DND-41 (cell line): ENCODE results near the gene MMP11.

Experiments
- ATAC-seq: fragments of 200-7000 bp; cut with Tn5 transposase; 3 replicates; pipeline ENCODE4 v1.9.1; 2021; ENCODE audit warnings: low read depth; ENCODE audit not compliant: insufficient read depth
- DNase-seq: peaks from one replicate; pipeline ENCODE4 v3.0.0-alpha.2; 2020
- H2AFZ ChIP-seq: 2 replicates; pipeline ENCODE4 v1.6.0; 2012; ENCODE audit warnings: low read depth, low read length
- H3K27ac ChIP-seq: 2 replicates; pipeline ENCODE4 v1.5.1; 2012; ENCODE audit warnings: low read length, inconsistent platforms
- H3K27me3 ChIP-seq: fragments of 200-600 bp; sonication (generic); 2 replicates; pipeline ENCODE4 v1.6.0; 2012; ENCODE audit warnings: low read length, mild to moderate bottlenecking, inconsistent platforms; ENCODE audit not compliant: insufficient read depth, poor library complexity
- H3K36me3 ChIP-seq: 2 replicates; pipeline ENCODE4 v1.5.1; 2012; ENCODE audit warnings: low read length, inconsistent platforms; ENCODE audit not compliant: insufficient read depth
- H3K4me1 ChIP-seq: 2 replicates; pipeline ENCODE4 v1.5.1; 2012; ENCODE audit warnings: mild to moderate bottlenecking, low read length; ENCODE audit not compliant: insufficient read depth
- H3K4me2 ChIP-seq: 2 replicates; pipeline ENCODE4 v1.6.0; 2012; ENCODE audit warnings: mild to moderate bottlenecking, moderate library complexity, low read length, inconsistent platforms; ENCODE audit not compliant: insufficient read depth
- H3K4me3 ChIP-seq, 2 experiments: fragments of 200-600 bp in 1 of 2; shearing (Covaris generic) in 1 of 2; 2 replicates each; pipeline ENCODE4 v1.5.1; 2012 to 2016; ENCODE audit warnings: inconsistent platforms in 2 of 2, low read length in 2 of 2, mild to moderate bottlenecking in 2 of 2, low read depth in 1 of 2, moderate library complexity in 1 of 2
- H3K79me2 ChIP-seq: 2 replicates; pipeline ENCODE4 v1.6.0; 2012; ENCODE audit warnings: low read length, inconsistent platforms; ENCODE audit not compliant: insufficient read depth
- H3K9ac ChIP-seq: 2 replicates; pipeline ENCODE4 v1.6.0; 2012; ENCODE audit warnings: low read depth, mild to moderate bottlenecking, inconsistent platforms, low read length, moderate library complexity
- H3K9me3 ChIP-seq: 2 replicates; pipeline ENCODE4 v1.5.1; 2012; ENCODE audit warnings: low read length, moderate library complexity, mild to moderate bottlenecking, inconsistent platforms; ENCODE audit not compliant: insufficient read depth, severe bottlenecking
- H4K20me1 ChIP-seq: 2 replicates; pipeline ENCODE4 v1.6.0; 2012; ENCODE audit warnings: low read length; ENCODE audit not compliant: insufficient read depth
- CTCF ChIP-seq: IDR thresholded peaks from 2 replicates; pipeline ENCODE4 v1.5.1; 2012; ENCODE audit warnings: borderline replicate concordance, low read length, moderate library complexity, mild to moderate bottlenecking; ENCODE audit not compliant: poor library complexity, severe bottlenecking; ENCODE audit errors: extremely low read depth
- EZH2 ChIP-seq: IDR thresholded peaks from 3 replicates; pipeline ENCODE4 v1.6.1; 2012; ENCODE audit warnings: borderline replicate concordance, low read depth, mild to moderate bottlenecking, moderate library complexity, low read length, inconsistent platforms; ENCODE audit not compliant: severe bottlenecking

MMP11 gene

DNA sequence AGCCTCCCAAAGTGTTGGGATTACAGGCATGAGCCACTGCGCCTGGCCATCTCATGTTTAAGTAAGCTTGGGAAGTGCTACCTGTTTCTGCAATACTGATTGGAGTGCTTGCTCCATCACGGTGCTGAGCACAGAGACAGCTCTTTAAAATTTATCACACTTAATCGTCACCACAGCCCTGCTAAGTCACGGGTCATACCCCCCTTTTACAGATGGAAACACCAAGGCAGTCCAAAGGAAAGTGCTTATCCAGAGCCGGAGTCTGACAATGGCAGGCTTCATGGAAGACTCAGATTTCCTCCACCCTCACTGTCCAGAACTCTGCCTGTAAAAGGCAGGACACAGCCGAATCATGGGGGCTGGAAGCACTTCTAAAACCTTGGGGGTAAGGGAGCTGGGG is 12.6 kb upstream of the MMP11 start:
- no peak overlapping the region for H3K27ac ChIP-seq
- H3K79me2 ChIP-seq = no peaks in the 10 kb centered on the region
- H4K20me1 ChIP-seq = no peaks in the 10 kb centered on the region
- ATAC-seq (no peak), DNase-seq (no peak)
- H2AFZ ChIP-seq = no peak overlapping the region
- TF ChIP-seq EZH2 (no peak), CTCF (no peak)
- no peak overlapping the region for H3K9ac ChIP-seq
- H3K9me3 ChIP-seq = no peaks in the 10 kb centered on the region
- H3K36me3 ChIP-seq = no peaks in the 10 kb centered on the region; the same call in 1 of the 2 replicates
- no peak overlapping the region for H3K4me3 ChIP-seq
- no peak overlapping the region for H3K4me2 ChIP-seq
- no peaks in the 10 kb centered on the region for H3K27me3 ChIP-seq
- peaks cover 12% of the 10 kb centered on the region for H3K4me1 ChIP-seq

GRCh38 chr22:23762842-23763578 is 9.6 kb upstream of the MMP11 start, which contains the start of gene C22orf15:
TSS of gene C22orf15 (plus strand) at chr22:23762990. CDS start at chr22:23763307, 317 bp downstream.
- no peaks in the 10 kb centered on the region for H4K20me1 ChIP-seq
- H3K27ac ChIP-seq = 0 out of 2 replicates have a peak within 1 kb of the TSS, but pooled peaks have one; percentile 37
- peak within 1 kb of the TSS; percentile 9; the same call in 1 of the 2 replicates for H3K9ac ChIP-seq
- H3K79me2 ChIP-seq = no peaks in the 10 kb centered on the region
- ATAC-seq = peak; percentile 50
- TF ChIP-seq CTCF = no peak
- TF ChIP-seq EZH2 = no peak
- H3K36me3 ChIP-seq = no peaks in the 10 kb centered on the region; the same call in 1 of the 2 replicates
- H3K4me2 ChIP-seq = no peak within 1 kb of the TSS
- H3K4me3 ChIP-seq = no peak within 1 kb of the TSS
- H2AFZ ChIP-seq = no peak within 1 kb of the TSS
- peak; percentile 62 for DNase-seq
- peaks cover 28% of the 10 kb centered on the region for H3K4me1 ChIP-seq
- H3K27me3 ChIP-seq = no peaks in the 10 kb centered on the region
- H3K9me3 ChIP-seq = no peaks in the 10 kb centered on the region

DNA sequence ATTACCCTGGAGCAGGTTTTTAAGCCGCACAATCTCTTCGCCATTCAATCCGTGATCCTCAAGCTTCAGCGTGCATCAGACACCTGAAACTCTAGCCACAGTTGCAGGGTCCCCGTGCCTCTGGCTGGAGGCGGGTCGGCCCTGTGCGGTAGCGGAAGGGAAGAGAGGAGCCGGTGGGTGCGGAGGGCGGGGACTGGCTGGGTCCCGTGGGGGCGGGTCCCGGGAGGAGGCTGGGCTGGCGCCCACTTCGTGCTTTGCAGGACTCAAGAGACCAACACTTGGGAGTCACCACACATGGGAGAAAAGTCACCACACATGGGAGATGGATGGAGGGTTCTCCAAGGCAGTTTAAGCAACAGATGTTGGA is 9.1 kb upstream of the MMP11 start:
- Histone ChIP-seq H3K4me1 (peaks cover 32% of the 10 kb centered on the region), H3K27me3 (no peaks in the 10 kb centered on the region), H3K79me2 (no peaks in the 10 kb centered on the region), H3K4me2 (no peak overlapping the region), H3K27ac (no peak overlapping the region), H2AFZ (no peak overlapping the region), H3K9ac (no peak overlapping the region), H4K20me1 (no peaks in the 10 kb centered on the region), H3K9me3 (no peaks in the 10 kb centered on the region), H3K4me3 (no peak overlapping the region), H3K36me3 (no peaks in the 10 kb centered on the region; the same call in 1 of the 2 replicates)
- ATAC-seq (0 out of 3 replicates have a peak, but pooled peaks have one; percentile 23), DNase-seq (peak; percentile 50)
- no peak for TF ChIP-seq CTCF
- no peak for TF ChIP-seq EZH2
